Mammary epithelial cell (primary cell): ENCODE measurements around the gene COL1A1.

Source experiments
- EZH2 ChIP-seq: IDR thresholded peaks from 2 replicates; pipeline ENCODE4 v1.6.1; 2012; ENCODE audit warnings: low read length, inconsistent platforms, borderline replicate concordance
- TF ChIP-seq, protein P1 (sequence below), 2 donors: IDR thresholded peaks in 1 of 2; conservative IDR thresholded peaks in 1 of 2; 2 replicates each; pipeline ENCODE4 v1.5.1; 2011 to 2012; ENCODE audit warnings: inconsistent platforms in 2 of 2, low read length in 2 of 2, mild to moderate bottlenecking in 2 of 2, control low read depth in 1 of 2, low read depth in 1 of 2; ENCODE audit not compliant: insufficient read depth in 1 of 2; ENCODE audit errors: extremely low read depth in 1 of 2

DNA sequence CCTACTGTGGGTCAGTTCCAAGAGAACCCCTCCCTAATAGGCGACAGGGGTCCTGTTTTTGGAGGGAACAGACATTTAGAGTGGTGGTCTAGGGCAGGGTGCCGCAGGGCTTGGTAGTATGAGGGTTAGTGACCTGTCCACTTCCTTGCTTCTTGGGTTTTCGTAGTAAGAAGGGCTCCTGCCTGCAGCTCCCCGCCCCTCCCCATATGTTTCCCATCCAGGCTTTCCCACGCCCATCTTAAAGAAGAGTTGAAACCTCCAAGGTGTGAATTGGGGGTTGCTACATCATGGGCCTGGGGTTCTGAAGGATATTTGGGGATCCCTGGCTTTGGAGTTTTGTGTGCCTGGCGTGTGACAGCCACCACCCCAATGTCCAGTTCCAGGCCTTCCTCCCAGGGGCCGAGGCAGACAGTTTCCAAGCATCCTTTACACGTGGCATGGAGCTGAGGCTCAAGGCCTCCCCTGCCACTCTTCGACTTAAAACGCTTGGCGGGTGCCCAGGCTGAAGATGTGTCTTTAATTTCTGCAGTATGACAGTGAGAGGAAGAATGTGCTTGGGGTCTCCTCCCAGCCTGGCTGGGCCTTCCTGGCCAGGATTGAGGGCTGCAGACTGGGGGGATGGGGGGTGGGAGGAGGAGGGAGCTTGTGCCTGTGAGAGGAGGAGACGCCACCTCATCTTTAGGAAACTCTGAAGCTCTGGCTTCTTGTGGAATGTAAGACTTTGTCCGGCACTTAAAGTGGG, 2.3 kb upstream of the COL1A1 start:
- TF ChIP-seq, protein P1, sequence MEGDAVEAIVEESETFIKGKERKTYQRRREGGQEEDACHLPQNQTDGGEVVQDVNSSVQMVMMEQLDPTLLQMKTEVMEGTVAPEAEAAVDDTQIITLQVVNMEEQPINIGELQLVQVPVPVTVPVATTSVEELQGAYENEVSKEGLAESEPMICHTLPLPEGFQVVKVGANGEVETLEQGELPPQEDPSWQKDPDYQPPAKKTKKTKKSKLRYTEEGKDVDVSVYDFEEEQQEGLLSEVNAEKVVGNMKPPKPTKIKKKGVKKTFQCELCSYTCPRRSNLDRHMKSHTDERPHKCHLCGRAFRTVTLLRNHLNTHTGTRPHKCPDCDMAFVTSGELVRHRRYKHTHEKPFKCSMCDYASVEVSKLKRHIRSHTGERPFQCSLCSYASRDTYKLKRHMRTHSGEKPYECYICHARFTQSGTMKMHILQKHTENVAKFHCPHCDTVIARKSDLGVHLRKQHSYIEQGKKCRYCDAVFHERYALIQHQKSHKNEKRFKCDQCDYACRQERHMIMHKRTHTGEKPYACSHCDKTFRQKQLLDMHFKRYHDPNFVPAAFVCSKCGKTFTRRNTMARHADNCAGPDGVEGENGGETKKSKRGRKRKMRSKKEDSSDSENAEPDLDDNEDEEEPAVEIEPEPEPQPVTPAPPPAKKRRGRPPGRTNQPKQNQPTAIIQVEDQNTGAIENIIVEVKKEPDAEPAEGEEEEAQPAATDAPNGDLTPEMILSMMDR (conservative IDR thresholded peaks at IDR 0.05 in 1 of 2, IDR thresholded peaks at IDR 0.05 in 1 of 2; ENCODE audit: extremely low read depth in 1 of 2, insufficient read depth in 1 of 2, low read depth in 1 of 2, low read length in 2 of 2) = no peak
- TF ChIP-seq EZH2 = no peak
